Measurements from ENCODE around the gene SLC4A5.
"Not testable (repeated sequence)": the region's sequence is repeated elsewhere in the genome, so short reads cannot be mapped to it uniquely, and the experiment has no call there.

Gene SLC4A5

GRCh38 chr2:74199275-74199701 lies 143.9 kb downstream of the SLC4A5 start:
- DNase-seq (ENCODE audit: low read depth), result no peak

GRCh38 chr2:74198461-74199274 lies 144.5 kb downstream of the SLC4A5 start, which contains the start of gene MTHFD2:
TSS of gene MTHFD2 (plus strand) at chr2:74198615. CDS start at chr2:74198642, 27 bp downstream.
- DNase-seq (ENCODE audit: low read depth), result peak; percentile 98

GRCh38 chr2:74198023-74198460 lies 145.2 kb downstream of the SLC4A5 start:
- DNase-seq (ENCODE audit: low read depth), result no peak

- no peak for DNase-seq (ENCODE audit: low read depth)
Measured at GRCh38 chr2:74197049-74197448, 146.2 kb downstream of the SLC4A5 start.

GRCh38 chr2:74194799-74195198 lies 148.4 kb downstream of the SLC4A5 start:
- DNase-seq (ENCODE audit: low read depth), result no peak

GRCh38 chr2:74191596-74192380 lies 151.4 kb downstream of the SLC4A5 start:
- no peak for DNase-seq (ENCODE audit: low read depth)

GRCh38 chr2:74188696-74189095 lies 154.5 kb downstream of the SLC4A5 start:
- DNase-seq (ENCODE audit: low read depth), result no peak

- no peak for DNase-seq (ENCODE audit: low read depth)
Measured at GRCh38 chr2:74188018-74188601, 155.1 kb downstream of the SLC4A5 start.

- DNase-seq (ENCODE audit: low read depth), result not testable (repeated sequence)
Measured at GRCh38 chr2:74186706-74187105, 156.5 kb downstream of the SLC4A5 start.

- DNase-seq (ENCODE audit: low read depth), result no peak
Measured at GRCh38 chr2:74186038-74186437, 157.2 kb downstream of the SLC4A5 start.

- DNase-seq (ENCODE audit: low read depth), result no peak
Measured at GRCh38 chr2:74183878-74184277, 159.3 kb downstream of the SLC4A5 start.

GRCh38 chr2:74181739-74182138 lies 161.5 kb downstream of the SLC4A5 start:
- no peak for DNase-seq (ENCODE audit: low read depth)

- DNase-seq (ENCODE audit: low read depth), result no peak
Measured at GRCh38 chr2:74179063-74179865, 164.0 kb downstream of the SLC4A5 start.

- DNase-seq (ENCODE audit: low read depth), result peak; percentile 96
Measured at GRCh38 chr2:74178211-74179062, 164.8 kb downstream of the SLC4A5 start, which contains the start of gene MOB1A. TSS of gene MOB1A (minus strand) at chr2:74178879. CDS start at chr2:74178674, 205 bp downstream.

GRCh38 chr2:74177696-74178095 lies 165.5 kb downstream of the SLC4A5 start:
- no peak for DNase-seq (ENCODE audit: low read depth)

GRCh38 chr2:74174909-74175308 lies 168.3 kb downstream of the SLC4A5 start:
- DNase-seq (ENCODE audit: low read depth), result no peak

- no peak for DNase-seq (ENCODE audit: low read depth)
Measured at GRCh38 chr2:74168739-74169138, 174.5 kb downstream of the SLC4A5 start.
